ENCODE results near the gene RBM44. TPM values are rescaled to one million over a fixed set of nuclear protein-coding genes. Genes with fewer than 3 reads are reported as not detected.

The RBM44 gene
- total RNA-seq, 2 experiments from 2014 or later: 0.42 to 1.2 TPM

- Mint-ChIP-seq H3K4me1 (peaks cover 3% of the 10 kb centered on the region), H3K9me3 (ENCODE audit: low read depth) (no peaks in the 10 kb centered on the region), H3K27me3 (peaks cover 20% of the 10 kb centered on the region), H3K4me3 (no peak overlapping the region), H3K36me3 (no peaks in the 10 kb centered on the region), H3K27ac (no peak overlapping the region)
- DNase-seq (no peak), ATAC-seq (no peak)
- CTCF ChIA-PET: interaction anchor here (1.4 kb wide), 1 partner anchor 10 kb away, joined by 3 read pairs; no protein-coding TSS in a partner anchor
Measured at GRCh38 chr2:237874585-237875161, 76.1 kb downstream of the RBM44 start.

GRCh38 chr2:237875256-237876060 lies 76.9 kb downstream of the RBM44 start:
- DNase-seq (no peak), ATAC-seq (no peak)
- H3K27me3 Mint-ChIP-seq: peaks cover 13% of the 10 kb centered on the region
- CTCF ChIA-PET: interaction anchor here (1.4 kb wide), 1 partner anchor 9 kb away, joined by 3 read pairs; no protein-coding TSS in a partner anchor
- H3K27ac Mint-ChIP-seq: no peak overlapping the region
- H3K4me1 Mint-ChIP-seq: peaks cover 3% of the 10 kb centered on the region
- H3K4me3 Mint-ChIP-seq: no peak overlapping the region
- no peaks in the 10 kb centered on the region for H3K9me3 Mint-ChIP-seq (ENCODE audit: low read depth)
- no peaks in the 10 kb centered on the region for H3K36me3 Mint-ChIP-seq

- CTCF ChIA-PET: interaction anchor here (1.4 kb wide), 1 partner anchor 9 kb away, joined by 3 read pairs; no protein-coding TSS in a partner anchor
- H3K27ac Mint-ChIP-seq: no peak overlapping the region
- no peaks in the 10 kb centered on the region for H3K36me3 Mint-ChIP-seq
- peaks cover 3% of the 10 kb centered on the region for H3K4me1 Mint-ChIP-seq
- peaks cover 7% of the 10 kb centered on the region for H3K27me3 Mint-ChIP-seq
- H3K4me3 Mint-ChIP-seq: no peak overlapping the region
- ATAC-seq (no peak), DNase-seq (no peak)
- H3K9me3 Mint-ChIP-seq (ENCODE audit: low read depth): no peaks in the 10 kb centered on the region
Measured at GRCh38 chr2:237876061-237876526, 77.5 kb downstream of the RBM44 start.

GRCh38 chr2:237876532-237876931 lies 78.0 kb downstream of the RBM44 start:
- Mint-ChIP-seq H3K4me3 (no peak overlapping the region), H3K36me3 (no peaks in the 10 kb centered on the region), H3K27ac (no peak overlapping the region), H3K27me3 (peaks cover 6% of the 10 kb centered on the region), H3K4me1 (peaks cover 3% of the 10 kb centered on the region), H3K9me3 (ENCODE audit: low read depth) (no peaks in the 10 kb centered on the region)
- CTCF ChIA-PET: no interaction called here
- DNase-seq (no peak), ATAC-seq (no peak)

- ATAC-seq (no peak), DNase-seq (no peak)
- CTCF ChIA-PET: no interaction called here
Measured at GRCh38 chr2:237876951-237877491, 78.4 kb downstream of the RBM44 start.

GRCh38 chr2:237877576-237878307 lies 79.2 kb downstream of the RBM44 start:
- CTCF ChIA-PET: no interaction called here
- DNase-seq (no peak), ATAC-seq (no peak)
- Mint-ChIP-seq H3K4me1 (peaks cover 3% of the 10 kb centered on the region), H3K4me3 (no peak overlapping the region), H3K9me3 (ENCODE audit: low read depth) (no peaks in the 10 kb centered on the region), H3K27ac (no peak overlapping the region), H3K36me3 (no peaks in the 10 kb centered on the region), H3K27me3 (peaks cover 2% of the 10 kb centered on the region)

More at GRCh38 chr2:237876951-237877491, 78.4 kb downstream of the RBM44 start:
- H3K9me3 Mint-ChIP-seq (ENCODE audit: low read depth): no peaks in the 10 kb centered on the region
- no peak overlapping the region for H3K4me3 Mint-ChIP-seq
- no peak overlapping the region for H3K27ac Mint-ChIP-seq
- peaks cover 6% of the 10 kb centered on the region for H3K27me3 Mint-ChIP-seq
- H3K4me1 Mint-ChIP-seq: peaks cover 3% of the 10 kb centered on the region
- H3K36me3 Mint-ChIP-seq: no peaks in the 10 kb centered on the region

- CTCF ChIA-PET: no interaction called here
- H3K9me3 Mint-ChIP-seq (ENCODE audit: low read depth): no peaks in the 10 kb centered on the region
- H3K4me1 Mint-ChIP-seq: peaks cover 2% of the 10 kb centered on the region
- no peak for ATAC-seq
- no peak for DNase-seq
- H3K27ac Mint-ChIP-seq: no peak overlapping the region
- peaks cover 2% of the 10 kb centered on the region for H3K27me3 Mint-ChIP-seq
- no peak overlapping the region for H3K4me3 Mint-ChIP-seq
- H3K36me3 Mint-ChIP-seq: no peaks in the 10 kb centered on the region
Measured at GRCh38 chr2:237878321-237879057, 79.9 kb downstream of the RBM44 start.

- no peak for DNase-seq
- no peak for ATAC-seq
- Mint-ChIP-seq H3K4me3 (no peak overlapping the region), H3K36me3 (no peaks in the 10 kb centered on the region), H3K27me3 (no peaks in the 10 kb centered on the region), H3K27ac (no peak overlapping the region), H3K4me1 (no peaks in the 10 kb centered on the region), H3K9me3 (ENCODE audit: low read depth) (no peaks in the 10 kb centered on the region)
- CTCF ChIA-PET: no interaction called here
Measured at GRCh38 chr2:237879058-237879430, 80.5 kb downstream of the RBM44 start.

- no peak for ATAC-seq
- H3K27ac Mint-ChIP-seq: no peak overlapping the region
- CTCF ChIA-PET: no interaction called here
- DNase-seq: no peak
- no peaks in the 10 kb centered on the region for H3K4me1 Mint-ChIP-seq
- no peak overlapping the region for H3K4me3 Mint-ChIP-seq
- no peaks in the 10 kb centered on the region for H3K9me3 Mint-ChIP-seq (ENCODE audit: low read depth)
- no peaks in the 10 kb centered on the region for H3K27me3 Mint-ChIP-seq
- no peaks in the 10 kb centered on the region for H3K36me3 Mint-ChIP-seq
Measured at GRCh38 chr2:237879991-237880560, 81.5 kb downstream of the RBM44 start.

GRCh38 chr2:237882510-237883481 lies 84.2 kb downstream of the RBM44 start:
- ATAC-seq: no peak
- CTCF ChIA-PET: no interaction called here
- no peak for DNase-seq
- Mint-ChIP-seq H3K27ac (no peak overlapping the region), H3K9me3 (ENCODE audit: low read depth) (no peaks in the 10 kb centered on the region), H3K27me3 (no peaks in the 10 kb centered on the region), H3K36me3 (no peaks in the 10 kb centered on the region), H3K4me3 (no peak overlapping the region), H3K4me1 (no peaks in the 10 kb centered on the region)

GRCh38 chr2:237883951-237884446 lies 85.4 kb downstream of the RBM44 start:
- Mint-ChIP-seq H3K27ac (no peak overlapping the region), H3K27me3 (no peaks in the 10 kb centered on the region), H3K9me3 (ENCODE audit: low read depth) (no peaks in the 10 kb centered on the region), H3K36me3 (no peaks in the 10 kb centered on the region), H3K4me1 (no peaks in the 10 kb centered on the region), H3K4me3 (no peak overlapping the region)
- CTCF ChIA-PET: interaction anchor here (1.1 kb wide), 1 partner anchor 8 kb away, joined by 3 read pairs; no protein-coding TSS in a partner anchor
- ATAC-seq (no peak), DNase-seq (no peak)

GRCh38 chr2:237884681-237885080 lies 86.1 kb downstream of the RBM44 start:
- no peaks in the 10 kb centered on the region for H3K4me1 Mint-ChIP-seq
- H3K27ac Mint-ChIP-seq: no peak overlapping the region
- H3K36me3 Mint-ChIP-seq: no peaks in the 10 kb centered on the region
- H3K4me3 Mint-ChIP-seq: no peak overlapping the region
- ATAC-seq (no peak), DNase-seq (no peak)
- no peaks in the 10 kb centered on the region for H3K9me3 Mint-ChIP-seq (ENCODE audit: low read depth)
- CTCF ChIA-PET: interaction anchor here (1.1 kb wide), 1 partner anchor 9 kb away, joined by 3 read pairs; no protein-coding TSS in a partner anchor
- no peaks in the 10 kb centered on the region for H3K27me3 Mint-ChIP-seq

Data from activated CD8-positive, alpha-beta memory T cell treated with anti-CD3 and anti-CD28 coated beads, Interleukin-2, amount 10 ng/mL, durations not matched to agents 7 days and 5 days (primary cell).